Liver (tissue), 9 donors: Measurements from ENCODE around the gene MYRFL. TPM values are rescaled to one million over a fixed set of nuclear protein-coding genes. Genes with fewer than 3 reads are reported as not detected.

Experiments
- DNase-seq: peaks from one replicate; pipeline ENCODE4 v3.0.0-alpha.2; 2017; ENCODE audit warnings: low spot score
- H3K27ac ChIP-seq, 2 donors: one replicate each; pipeline ENCODE4 v1.7.0; 2013; ENCODE audit warnings: inconsistent platforms in 2 of 2, low read length in 2 of 2, control low read depth in 1 of 2, low read depth in 1 of 2, mild to moderate bottlenecking in 1 of 2
- H3K27me3 ChIP-seq, 4 donors: one replicate each; pipeline versions ENCODE4 v1.6.1 to v1.7.0; 2013; ENCODE audit warnings: low read length in 3 of 4, inconsistent platforms in 1 of 4, mild to moderate bottlenecking in 1 of 4, moderate library complexity in 1 of 4; ENCODE audit not compliant: control insufficient read depth in 4 of 4, insufficient read depth in 4 of 4
- H3K36me3 ChIP-seq, 4 donors: one replicate each; pipeline versions ENCODE4 v1.6.1 to v1.7.0; 2013; ENCODE audit warnings: low read length in 3 of 4, mild to moderate bottlenecking in 3 of 4, low read depth in 1 of 4, moderate library complexity in 1 of 4; ENCODE audit not compliant: control insufficient read depth in 4 of 4, insufficient read depth in 3 of 4
- H3K4me1 ChIP-seq, 4 donors: one replicate each; pipeline versions ENCODE4 v1.6.1 to v1.7.0; 2013; ENCODE audit warnings: low read length in 3 of 4, mild to moderate bottlenecking in 3 of 4, moderate library complexity in 1 of 4; ENCODE audit not compliant: control insufficient read depth in 4 of 4, insufficient read depth in 4 of 4
- H3K4me3 ChIP-seq, 3 donors: one replicate each; pipeline versions ENCODE4 v1.6.1 to v1.7.0; 2013; ENCODE audit warnings: low read length in 3 of 3, control low read depth in 1 of 3, low read depth in 1 of 3, mild to moderate bottlenecking in 1 of 3
- H3K9ac ChIP-seq, 2 donors: one replicate each; pipeline ENCODE4 v1.7.0; 2013; ENCODE audit warnings: low read length in 2 of 2, mild to moderate bottlenecking in 2 of 2, moderate library complexity in 2 of 2, control low read depth in 1 of 2, low read depth in 1 of 2
- H3K9me3 ChIP-seq, 4 donors: one replicate each; pipeline versions ENCODE4 v1.6.1 to v1.7.0; 2013; ENCODE audit warnings: low read length in 3 of 4; ENCODE audit not compliant: control insufficient read depth in 4 of 4
- EGR1 ChIP-seq, 2 donors: IDR thresholded peaks; 2 replicates each; pipeline ENCODE4 v1.6.1; 2016 to 2018; ENCODE audit warnings: antibody characterized with exemption in 2 of 2, low read depth in 2 of 2
- FOXA1 ChIP-seq: IDR thresholded peaks from 2 replicates; pipeline ENCODE4 v1.6.1; 2016; ENCODE audit warnings: antibody characterized with exemption
- FOXA2 ChIP-seq: IDR thresholded peaks from 2 replicates; pipeline ENCODE4 v1.6.1; 2016; ENCODE audit warnings: antibody characterized with exemption
- GABPA ChIP-seq, 2 donors: IDR thresholded peaks in 1 of 2; conservative IDR thresholded peaks in 1 of 2; 2 replicates each; pipeline ENCODE4 v1.6.1; 2016; ENCODE audit warnings: antibody characterized with exemption in 2 of 2, mild to moderate bottlenecking in 1 of 2, moderate library complexity in 1 of 2
- HNF4A ChIP-seq, 2 donors: conservative IDR thresholded peaks; 2 replicates each; pipeline ENCODE4 v1.6.1; 2016; ENCODE audit warnings: antibody characterized with exemption in 2 of 2, mild to moderate bottlenecking in 2 of 2
- JUND ChIP-seq, 2 donors: IDR thresholded peaks; 2 replicates each; pipeline ENCODE4 v1.6.1; 2016; ENCODE audit warnings: antibody characterized with exemption in 2 of 2
- MAX ChIP-seq: IDR thresholded peaks from 2 replicates; pipeline ENCODE4 v1.6.1; 2016; ENCODE audit warnings: antibody characterized with exemption
- NR2F2 ChIP-seq: IDR thresholded peaks from 2 replicates; pipeline ENCODE4 v1.6.1; 2016; ENCODE audit warnings: antibody characterized with exemption
- RAD21 ChIP-seq, 2 donors: IDR thresholded peaks; 2 replicates each; pipeline ENCODE4 v1.6.1; 2016; ENCODE audit warnings: antibody characterized with exemption in 2 of 2, mild to moderate bottlenecking in 2 of 2
- RXRA ChIP-seq, 2 donors: IDR thresholded peaks; 2 replicates each; pipeline ENCODE4 v1.6.1; 2017 to 2018; ENCODE audit warnings: antibody characterized with exemption in 2 of 2, mild to moderate bottlenecking in 1 of 2
- SP1 ChIP-seq: IDR thresholded peaks from 2 replicates; pipeline ENCODE4 v1.6.1; 2018; ENCODE audit warnings: antibody characterized with exemption, mild to moderate bottlenecking
- TAF1 ChIP-seq: conservative IDR thresholded peaks from 2 replicates; pipeline ENCODE4 v1.6.1; 2016; ENCODE audit warnings: antibody characterized with exemption, mild to moderate bottlenecking
- YY1 ChIP-seq: IDR thresholded peaks from 2 replicates; pipeline ENCODE4 v1.6.1; 2016; ENCODE audit warnings: antibody characterized with exemption, mild to moderate bottlenecking
- WGBS: extraction: QIAGEN DNeasy Blood & Tissue Kit; methylation state at CpG from one replicate; pipeline ENCODE4 v1.1.7; 2013; 5-methylcytosine and 5-hydroxymethylcytosine counted together
- polyA plus RNA-seq, 2 donors: library from polyadenylated mRNA; stranded (reverse) in 1 of 2; unstranded in 1 of 2; fragments of 200-250 nt in 1 of 2; fragments of >200 nt in 1 of 2; fragmentation: Nextera tagmentation in 1 of 2; extraction: Ambion mirVana in 1 of 2; gene quantifications; one replicate each; pipeline versions ENCODE4 v1.2.1 to v1.2.3, GENCODE V29; 2013 to 2015
- total RNA-seq, 2 donors: library from RNA; depleted of rRNA; stranded (reverse); fragments of >200 nt; gene quantifications; one replicate each; pipeline ENCODE4 v1.2.3, GENCODE V29; 2014
- TF ChIP-seq, protein P1 (sequence below): IDR thresholded peaks from 2 replicates; pipeline ENCODE4 v1.6.1; 2016; ENCODE audit warnings: antibody characterized with exemption
- TF ChIP-seq, protein P2 (sequence below): fragments of 150-350 bp; IDR thresholded peaks from 2 replicates; pipeline ENCODE4 v1.5.1; 2017; ENCODE audit warnings: improper control_type of control experiment, low read depth, low read length; ENCODE audit not compliant: missing input control
- TF ChIP-seq, protein P3 (sequence below): IDR thresholded peaks from 2 replicates; pipeline ENCODE4 v1.6.1; 2016; ENCODE audit warnings: antibody characterized with exemption, mild to moderate bottlenecking
- donor health status: healthy.
- donor health status: healthy.
- donor health status: healthy.
- donor health status: healthy.
- donor health status: healthy.

Gene MYRFL
- total and polyA plus RNA-seq, 4 donors: under 0.01 to 0.19 (median 0.10) TPM

- TF ChIP-seq, protein P1, sequence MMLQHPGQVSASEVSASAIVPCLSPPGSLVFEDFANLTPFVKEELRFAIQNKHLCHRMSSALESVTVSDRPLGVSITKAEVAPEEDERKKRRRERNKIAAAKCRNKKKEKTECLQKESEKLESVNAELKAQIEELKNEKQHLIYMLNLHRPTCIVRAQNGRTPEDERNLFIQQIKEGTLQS: no peak
- TF ChIP-seq, protein P2, sequence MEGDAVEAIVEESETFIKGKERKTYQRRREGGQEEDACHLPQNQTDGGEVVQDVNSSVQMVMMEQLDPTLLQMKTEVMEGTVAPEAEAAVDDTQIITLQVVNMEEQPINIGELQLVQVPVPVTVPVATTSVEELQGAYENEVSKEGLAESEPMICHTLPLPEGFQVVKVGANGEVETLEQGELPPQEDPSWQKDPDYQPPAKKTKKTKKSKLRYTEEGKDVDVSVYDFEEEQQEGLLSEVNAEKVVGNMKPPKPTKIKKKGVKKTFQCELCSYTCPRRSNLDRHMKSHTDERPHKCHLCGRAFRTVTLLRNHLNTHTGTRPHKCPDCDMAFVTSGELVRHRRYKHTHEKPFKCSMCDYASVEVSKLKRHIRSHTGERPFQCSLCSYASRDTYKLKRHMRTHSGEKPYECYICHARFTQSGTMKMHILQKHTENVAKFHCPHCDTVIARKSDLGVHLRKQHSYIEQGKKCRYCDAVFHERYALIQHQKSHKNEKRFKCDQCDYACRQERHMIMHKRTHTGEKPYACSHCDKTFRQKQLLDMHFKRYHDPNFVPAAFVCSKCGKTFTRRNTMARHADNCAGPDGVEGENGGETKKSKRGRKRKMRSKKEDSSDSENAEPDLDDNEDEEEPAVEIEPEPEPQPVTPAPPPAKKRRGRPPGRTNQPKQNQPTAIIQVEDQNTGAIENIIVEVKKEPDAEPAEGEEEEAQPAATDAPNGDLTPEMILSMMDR: no peak
- no peak for TF ChIP-seq EGR1 (IDR thresholded peaks at IDR 0.05; ENCODE audit: low read depth in 2 of 2)
- no peak for TF ChIP-seq TAF1
- no peak for TF ChIP-seq NR2F2
- no peak for TF ChIP-seq RAD21 (IDR thresholded peaks at IDR 0.05)
- no peak for TF ChIP-seq SP1
- no peak for TF ChIP-seq GABPA (IDR thresholded peaks at IDR 0.05 in 1 of 2, conservative IDR thresholded peaks at IDR 0.05 in 1 of 2)
- no peak for TF ChIP-seq FOXA2
- TF ChIP-seq, protein P3, sequence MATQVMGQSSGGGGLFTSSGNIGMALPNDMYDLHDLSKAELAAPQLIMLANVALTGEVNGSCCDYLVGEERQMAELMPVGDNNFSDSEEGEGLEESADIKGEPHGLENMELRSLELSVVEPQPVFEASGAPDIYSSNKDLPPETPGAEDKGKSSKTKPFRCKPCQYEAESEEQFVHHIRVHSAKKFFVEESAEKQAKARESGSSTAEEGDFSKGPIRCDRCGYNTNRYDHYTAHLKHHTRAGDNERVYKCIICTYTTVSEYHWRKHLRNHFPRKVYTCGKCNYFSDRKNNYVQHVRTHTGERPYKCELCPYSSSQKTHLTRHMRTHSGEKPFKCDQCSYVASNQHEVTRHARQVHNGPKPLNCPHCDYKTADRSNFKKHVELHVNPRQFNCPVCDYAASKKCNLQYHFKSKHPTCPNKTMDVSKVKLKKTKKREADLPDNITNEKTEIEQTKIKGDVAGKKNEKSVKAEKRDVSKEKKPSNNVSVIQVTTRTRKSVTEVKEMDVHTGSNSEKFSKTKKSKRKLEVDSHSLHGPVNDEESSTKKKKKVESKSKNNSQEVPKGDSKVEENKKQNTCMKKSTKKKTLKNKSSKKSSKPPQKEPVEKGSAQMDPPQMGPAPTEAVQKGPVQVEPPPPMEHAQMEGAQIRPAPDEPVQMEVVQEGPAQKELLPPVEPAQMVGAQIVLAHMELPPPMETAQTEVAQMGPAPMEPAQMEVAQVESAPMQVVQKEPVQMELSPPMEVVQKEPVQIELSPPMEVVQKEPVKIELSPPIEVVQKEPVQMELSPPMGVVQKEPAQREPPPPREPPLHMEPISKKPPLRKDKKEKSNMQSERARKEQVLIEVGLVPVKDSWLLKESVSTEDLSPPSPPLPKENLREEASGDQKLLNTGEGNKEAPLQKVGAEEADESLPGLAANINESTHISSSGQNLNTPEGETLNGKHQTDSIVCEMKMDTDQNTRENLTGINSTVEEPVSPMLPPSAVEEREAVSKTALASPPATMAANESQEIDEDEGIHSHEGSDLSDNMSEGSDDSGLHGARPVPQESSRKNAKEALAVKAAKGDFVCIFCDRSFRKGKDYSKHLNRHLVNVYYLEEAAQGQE: no peak
- TF ChIP-seq MAX: no peak
- no peak for TF ChIP-seq HNF4A (conservative IDR thresholded peaks at IDR 0.05)
- no peak for TF ChIP-seq JUND (IDR thresholded peaks at IDR 0.05)
- no peak for TF ChIP-seq FOXA1
- TF ChIP-seq YY1: no peak
- H3K9me3 ChIP-seq: no peaks in the 10 kb centered on the region
- no peaks in the 10 kb centered on the region for H3K36me3 ChIP-seq
- H3K27me3 ChIP-seq: no peaks in the 10 kb centered on the region
- no peak overlapping the region for H3K4me3 ChIP-seq
- 68% methylated on average over 4 of the region's 4 CpGs for WGBS
- H3K27ac ChIP-seq: no peak overlapping the region
- H3K4me1 ChIP-seq: peaks cover 2 to 11% (median 9%) of the 10 kb centered on the region in 4 donors
- no peak for DNase-seq
- H3K9ac ChIP-seq: no peak overlapping the region
These were observed 12.8 kb downstream of the MYRFL start for GRCh38 chr12:69837657-69838415.

DNA sequence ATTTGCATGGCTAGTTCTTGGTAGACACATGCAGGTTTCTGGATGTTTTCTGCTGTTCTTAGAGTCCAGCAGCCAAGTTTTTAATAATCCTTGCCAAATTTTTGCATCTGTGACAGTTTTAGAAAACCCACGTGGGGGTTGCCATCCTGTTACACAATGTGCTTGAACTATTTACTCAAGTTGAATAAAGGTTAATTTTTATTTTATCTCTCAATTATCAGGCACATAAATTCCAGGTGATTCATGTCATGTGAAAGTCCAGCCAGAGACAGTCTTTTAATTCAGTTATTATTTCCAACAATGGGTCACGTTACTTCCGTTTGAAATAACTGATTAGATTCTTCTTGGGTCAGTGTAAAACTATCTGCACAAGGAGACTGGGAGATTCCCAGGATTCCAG, 15.7 kb downstream of the MYRFL start:
- Histone ChIP-seq H3K27me3 (no peaks in the 10 kb centered on the region), H3K9ac (no peak overlapping the region), H3K4me3 (no peak overlapping the region), H3K4me1 (peaks cover 0 to 11% (median 9%) of the 10 kb centered on the region in 4 donors), H3K27ac (no peak overlapping the region), H3K9me3 (no peaks in the 10 kb centered on the region), H3K36me3 (no peaks in the 10 kb centered on the region)
- no peak for DNase-seq
- 26% methylated on average over 3 of the region's 3 CpGs for WGBS
- TF ChIP-seq FOXA1 (no peak), TAF1 (no peak), JUND (IDR thresholded peaks at IDR 0.05) (peak in 1 of 2 donors; percentile 24), HNF4A (conservative IDR thresholded peaks at IDR 0.05) (peak in 1 of 2 donors; percentile 40), RAD21 (IDR thresholded peaks at IDR 0.05) (no peak), RXRA (IDR thresholded peaks at IDR 0.05) (peak in 1 of 2 donors; percentile 28), GABPA (IDR thresholded peaks at IDR 0.05 in 1 of 2, conservative IDR thresholded peaks at IDR 0.05 in 1 of 2) (no peak)
